ENCODE measurements around the gene HLA-DOA. TPM values are rescaled to one million over a fixed set of nuclear protein-coding genes. Genes with fewer than 3 reads are reported as not detected.

HLA-DOA gene
- polyA plus RNA-seq, 1 donor (not counting 4 experiments of a cell fraction or from before 2014, with no cell fraction given) = not detected

- FAIRE-seq (no peak), DNase-seq (ENCODE audit: low read depth, low spot score) (no peak)
- no peak overlapping the region for H3K4me3 ChIP-seq (ENCODE audit: control insufficient read depth in 2 of 3, extremely low read depth in 1 of 3, insufficient read depth in 2 of 3, low read depth in 1 of 3, low read length in 3 of 3)
- H3K4me1 ChIP-seq (ENCODE audit: control insufficient read depth, extremely low read depth, insufficient read depth, low read length) = no peaks in the 10 kb centered on the region
- H3K9ac ChIP-seq (ENCODE audit: control insufficient read depth, extremely low read depth, insufficient read depth, low read length) = no peak overlapping the region
- no peak overlapping the region for H3K27ac ChIP-seq (ENCODE audit: control insufficient read depth, insufficient read depth, low read length)
- no peaks in the 10 kb centered on the region for H3K9me1 ChIP-seq (ENCODE audit: control insufficient read depth, extremely low read depth, insufficient read depth, low read length)
- no peaks in the 10 kb centered on the region for H4K20me1 ChIP-seq (ENCODE audit: control insufficient read depth, extremely low read depth, insufficient read depth, low read length)
- no peak overlapping the region for H2AFZ ChIP-seq (ENCODE audit: control insufficient read depth, low read length)
- H3K9me3 ChIP-seq (ENCODE audit: control insufficient read depth, low read depth, low read length) = no peaks in the 10 kb centered on the region
- H3K27me3 ChIP-seq (ENCODE audit: control insufficient read depth, extremely low read depth, insufficient read depth, low read length) = peaks cover 6% of the 10 kb centered on the region
- dilution Hi-C loops (cut with MboI; ENCODE audit: extremely low pct_ligation_motif_present, low sequenced_read_pairs) = no loop called here
- H3K4me2 ChIP-seq (ENCODE audit: control insufficient read depth, extremely low read depth, insufficient read depth, low read depth, low read length) = no peak overlapping the region
- H3K79me2 ChIP-seq (ENCODE audit: control insufficient read depth, insufficient read depth, low read length) = no peaks in the 10 kb centered on the region
- H3K36me3 ChIP-seq (ENCODE audit: control insufficient read depth in 2 of 2, extremely low read depth in 1 of 2, insufficient read depth in 2 of 2, low read length in 2 of 2) = no peaks in the 10 kb centered on the region
- TF ChIP-seq EZH2 (IDR thresholded peaks at IDR 0.05; ENCODE audit: low read length) (no peak), CTCF (optimal IDR thresholded peaks at IDR 0.05 in 1 of 3, IDR thresholded peaks at IDR 0.05 in 1 of 3, conservative IDR thresholded peaks at IDR 0.05 in 1 of 3; ENCODE audit: extremely low read depth in 1 of 3, insufficient read depth in 2 of 3, low read length in 3 of 3) (no peak)
Observed at GRCh38 chr6:33024521-33024920, 15.1 kb upstream of the HLA-DOA start.

- no peaks in the 10 kb centered on the region for H3K9me3 ChIP-seq (ENCODE audit: control insufficient read depth, low read depth, low read length)
- no peak overlapping the region for H3K9ac ChIP-seq (ENCODE audit: control insufficient read depth, extremely low read depth, insufficient read depth, low read length)
- DNase-seq (ENCODE audit: low read depth, low spot score) (no peak), FAIRE-seq (no peak)
- dilution Hi-C loops (cut with MboI; ENCODE audit: extremely low pct_ligation_motif_present, low sequenced_read_pairs) = no loop called here
- H3K27me3 ChIP-seq (ENCODE audit: control insufficient read depth, extremely low read depth, insufficient read depth, low read length) = peaks cover 5% of the 10 kb centered on the region
- no peak overlapping the region for H3K4me2 ChIP-seq (ENCODE audit: control insufficient read depth, extremely low read depth, insufficient read depth, low read depth, low read length)
- TF ChIP-seq CTCF (optimal IDR thresholded peaks at IDR 0.05 in 1 of 3, IDR thresholded peaks at IDR 0.05 in 1 of 3, conservative IDR thresholded peaks at IDR 0.05 in 1 of 3; ENCODE audit: extremely low read depth in 1 of 3, insufficient read depth in 2 of 3, low read length in 3 of 3) = no peak
- TF ChIP-seq EZH2 (IDR thresholded peaks at IDR 0.05; ENCODE audit: low read length) = no peak
- H3K4me1 ChIP-seq (ENCODE audit: control insufficient read depth, extremely low read depth, insufficient read depth, low read length) = no peaks in the 10 kb centered on the region
- H3K4me3 ChIP-seq (ENCODE audit: control insufficient read depth in 2 of 3, extremely low read depth in 1 of 3, insufficient read depth in 2 of 3, low read depth in 1 of 3, low read length in 3 of 3) = no peak overlapping the region
- no peaks in the 10 kb centered on the region for H3K36me3 ChIP-seq (ENCODE audit: control insufficient read depth in 2 of 2, extremely low read depth in 1 of 2, insufficient read depth in 2 of 2, low read length in 2 of 2)
- H3K79me2 ChIP-seq (ENCODE audit: control insufficient read depth, insufficient read depth, low read length) = no peaks in the 10 kb centered on the region
- H4K20me1 ChIP-seq (ENCODE audit: control insufficient read depth, extremely low read depth, insufficient read depth, low read length) = no peaks in the 10 kb centered on the region
- no peak overlapping the region for H2AFZ ChIP-seq (ENCODE audit: control insufficient read depth, low read length)
- no peaks in the 10 kb centered on the region for H3K9me1 ChIP-seq (ENCODE audit: control insufficient read depth, extremely low read depth, insufficient read depth, low read length)
- H3K27ac ChIP-seq (ENCODE audit: control insufficient read depth, insufficient read depth, low read length) = no peak overlapping the region
Observed at GRCh38 chr6:33023536-33023935, 14.1 kb upstream of the HLA-DOA start.

Measured in keratinocyte (primary cell).